Spleen (tissue), 7 donors: ENCODE results near the gene SELENOS.
A peak's percentile ranks its signal among the peaks of the same experiment; 100 is the strongest.

Experiments
- POLR2AphosphoS5 ChIP-seq, 3 donors: sonication (generic); formaldehyde crosslinking; IDR thresholded peaks; one replicate each; pipeline ENCODE4 v1.5.1; 2017; ENCODE audit warnings: antibody characterized with exemption in 3 of 3
- TF ChIP-seq, protein P1 (sequence below), 11 experiments: fragments of 200-600 bp in 7 of 11; fragments of 450-650 bp in 4 of 11; sonication (generic) in 4 of 11; IDR thresholded peaks in 8 of 11; conservative IDR thresholded peaks in 3 of 11; 1 replicate in 7 of 11; 2 replicates in 4 of 11; pipeline versions ENCODE4 v1.4.0 to v1.8.0; 2016 to 2021; ENCODE audit warnings: antibody characterized with exemption in 11 of 11, inconsistent platforms in 4 of 11, mild to moderate bottlenecking in 1 of 11
- donor health status: DM: no; HTN: no; CAD: no; lungs with moderate emphysema.
- donor health status: DM: no; HTN: no; CAD: no.
- donor health status: DM: no; HTN: no; CAD: no.

DNA sequence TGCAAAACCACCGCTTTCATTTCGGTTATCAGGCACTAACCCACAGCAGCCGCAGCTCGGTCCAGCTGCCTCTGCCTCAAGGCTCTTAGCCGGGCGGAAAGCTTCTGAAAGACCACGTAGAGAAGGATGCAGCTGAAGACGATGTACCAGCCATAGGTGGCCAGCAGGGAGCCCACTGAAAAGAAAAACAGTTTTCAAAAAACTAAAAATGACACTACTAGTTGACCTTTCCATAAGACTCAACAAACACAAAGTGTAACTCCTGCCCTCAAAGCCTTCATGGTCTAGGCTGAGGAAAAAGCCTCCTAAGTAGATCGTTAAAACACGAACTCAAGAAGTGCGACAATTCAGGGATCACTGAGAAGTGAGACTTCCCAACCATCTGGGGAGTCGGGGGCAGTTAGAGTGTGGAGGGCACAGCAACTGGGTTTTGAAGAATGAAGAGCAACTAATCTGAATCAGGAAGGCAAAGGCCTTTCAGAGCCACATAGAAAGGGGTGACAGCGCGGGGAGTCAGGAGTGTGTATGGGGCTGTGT, 716 bp downstream of the SELENOS start:
- TF ChIP-seq, protein P1, sequence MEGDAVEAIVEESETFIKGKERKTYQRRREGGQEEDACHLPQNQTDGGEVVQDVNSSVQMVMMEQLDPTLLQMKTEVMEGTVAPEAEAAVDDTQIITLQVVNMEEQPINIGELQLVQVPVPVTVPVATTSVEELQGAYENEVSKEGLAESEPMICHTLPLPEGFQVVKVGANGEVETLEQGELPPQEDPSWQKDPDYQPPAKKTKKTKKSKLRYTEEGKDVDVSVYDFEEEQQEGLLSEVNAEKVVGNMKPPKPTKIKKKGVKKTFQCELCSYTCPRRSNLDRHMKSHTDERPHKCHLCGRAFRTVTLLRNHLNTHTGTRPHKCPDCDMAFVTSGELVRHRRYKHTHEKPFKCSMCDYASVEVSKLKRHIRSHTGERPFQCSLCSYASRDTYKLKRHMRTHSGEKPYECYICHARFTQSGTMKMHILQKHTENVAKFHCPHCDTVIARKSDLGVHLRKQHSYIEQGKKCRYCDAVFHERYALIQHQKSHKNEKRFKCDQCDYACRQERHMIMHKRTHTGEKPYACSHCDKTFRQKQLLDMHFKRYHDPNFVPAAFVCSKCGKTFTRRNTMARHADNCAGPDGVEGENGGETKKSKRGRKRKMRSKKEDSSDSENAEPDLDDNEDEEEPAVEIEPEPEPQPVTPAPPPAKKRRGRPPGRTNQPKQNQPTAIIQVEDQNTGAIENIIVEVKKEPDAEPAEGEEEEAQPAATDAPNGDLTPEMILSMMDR (IDR thresholded peaks at IDR 0.05 in 8 of 11, conservative IDR thresholded peaks at IDR 0.05 in 3 of 11), result peak in 3 of 11 experiments; percentile 43 to 48 (median 43)
- no peak for TF ChIP-seq POLR2AphosphoS5 (IDR thresholded peaks at IDR 0.05)
